Panc1 (cell line): ENCODE data around the gene DUSP8. TPM values are rescaled to one million over a fixed set of nuclear protein-coding genes. Genes with fewer than 3 reads are reported as not detected.
A peak's percentile ranks its signal among the peaks of the same experiment; 100 is the strongest.

ENCODE experiments used
- ATAC-seq: fragments of 200-7000 bp; cut with Tn5 transposase; 2 replicates; pipeline ENCODE4 v1.9.1; 2020; ENCODE audit warnings: mild to moderate bottlenecking, moderate library complexity
- BruUV-seq: library from RNA; stranded (reverse); fragments of 400-500 nt; replicated peaks from 2 replicates; lab custom pipeline; 2021; lab: Mats Ljungman, UMichigan
- CTCF ChIA-PET: fragments of 300-600 bp; sonication (Branson Sonifier 250); formaldehyde crosslinking; loops from one replicate; lab custom pipeline; 2022; ENCODE audit warnings: antibody characterized with exemption; lab: Charles Lee
- POLR2A ChIA-PET: fragments of 300-600 bp; sonication (Branson Sonifier 250); formaldehyde crosslinking; loops from one replicate; lab custom pipeline; 2022; ENCODE audit warnings: antibody characterized with exemption; lab: Charles Lee
- DNase-seq: peaks from one replicate; pipeline ENCODE4 v3.0.0-alpha.2; 2010; ENCODE audit warnings: low read depth, low spot score
- H3K27ac ChIP-seq: 2 replicates; pipeline ENCODE4 v1.5.1; 2011; ENCODE audit warnings: mild to moderate bottlenecking, low read length, inconsistent platforms
- H3K27me3 ChIP-seq: fragments of 200-500 bp; sonication (Bioruptor generic); 2 replicates; pipeline ENCODE4 v1.6.0; 2014; ENCODE audit warnings: low read length, inconsistent platforms; ENCODE audit not compliant: control insufficient read depth, insufficient read depth
- H3K36me3 ChIP-seq: fragments of 200-500 bp; sonication (Bioruptor generic); 2 replicates; pipeline ENCODE4 v1.5.1; 2014; ENCODE audit warnings: inconsistent platforms, mild to moderate bottlenecking, low read length, moderate library complexity; ENCODE audit not compliant: control insufficient read depth, insufficient read depth
- H3K4me1 ChIP-seq: 2 replicates; pipeline ENCODE4 v1.5.1; 2011; ENCODE audit warnings: inconsistent platforms, mild to moderate bottlenecking, low read length, moderate library complexity; ENCODE audit not compliant: control insufficient read depth, insufficient read depth
- H3K4me3 ChIP-seq, 2 experiments: 2 replicates each; pipeline ENCODE4 v1.5.1; 2011 to 2012; ENCODE audit warnings: low read depth in 2 of 2, low read length in 2 of 2, mild to moderate bottlenecking in 2 of 2, inconsistent platforms in 1 of 2, moderate library complexity in 1 of 2
- H3K9me3 ChIP-seq: fragments of 200-500 bp; sonication (Bioruptor generic); 2 replicates; pipeline ENCODE4 v1.5.1; 2014; ENCODE audit warnings: low read depth, mild to moderate bottlenecking, inconsistent platforms, low read length, moderate library complexity; ENCODE audit not compliant: control insufficient read depth, insufficient read depth
- CTCF ChIP-seq: fragments of 450-650 bp; IDR thresholded peaks from 2 replicates; pipeline ENCODE4 v1.5.1; 2017; ENCODE audit warnings: mild to moderate bottlenecking
- POLR2AphosphoS5 ChIP-seq: IDR thresholded peaks from 2 replicates; pipeline ENCODE4 v1.6.1; 2012; ENCODE audit warnings: mild to moderate bottlenecking, low read depth, low read length, moderate library complexity
- REST ChIP-seq, 2 experiments: IDR thresholded peaks; 2 replicates each; pipeline ENCODE4 v1.6.1; 2011 to 2012; ENCODE audit warnings: low read depth in 2 of 2, control low read depth in 1 of 2, low read length in 1 of 2, mild to moderate bottlenecking in 1 of 2, moderate library complexity in 1 of 2; ENCODE audit not compliant: insufficient read depth in 1 of 2
- SIN3A ChIP-seq: IDR thresholded peaks from 2 replicates; pipeline ENCODE4 v1.6.1; 2012; ENCODE audit warnings: low read depth, mild to moderate bottlenecking, low read length, moderate library complexity, borderline replicate concordance; ENCODE audit not compliant: insufficient read depth
- in situ Hi-C: cut with HindIII; loops from 2 replicates; pipeline ENCODE4 v1.10.0; 2016; ENCODE audit warnings: low sequenced_read_pairs, low pct_unique_long_range_greater_than_20kb
- intact Hi-C: fragments of 100-400 bp; cut with micrococcal nuclease; formaldehyde crosslinking; loops from one replicate; pipeline ENCODE4 v1.10.0; 2022; ENCODE audit not compliant: unreplicated experiment
- total RNA-seq: library from RNA; stranded (reverse); gene quantifications from one replicate; pipeline ENCODE4 v1.2.1, GENCODE V29; 2021; ENCODE audit not compliant: unreplicated experiment

The DUSP8 gene
- total RNA-seq, 1 experiment from 2014 or later: 5.5 TPM

GRCh38 chr11:1559111-1559951, 12.7 kb downstream of the DUSP8 start:
- no peaks in the 10 kb centered on the region for H3K36me3 ChIP-seq
- CTCF ChIA-PET: interaction anchor here (0.6 to 2.6 kb wide), 3 partner anchors 13 to 15 kb away, joined by 3 to 11 read pairs (median 10); partner anchors contain the start of gene DUSP8
- POLR2A ChIA-PET: no interaction called here
- BruUV-seq: no TSS peak
- peak overlapping the region; percentile 1; the same call in 1 of the 2 replicates for H3K27ac ChIP-seq
- H3K27me3 ChIP-seq: no peaks in the 10 kb centered on the region
- H3K4me3 ChIP-seq: 0 out of 4 replicates have a peak overlapping the region, but pooled peaks of 1 of the 2 experiments have one; percentile 4
- no peak for TF ChIP-seq SIN3A
- TF ChIP-seq REST (IDR thresholded peaks at IDR 0.05; ENCODE audit: insufficient read depth in 1 of 2, low read depth in 2 of 2, low read length in 1 of 2): 0 out of 4 replicates have a peak, but pooled peaks of 1 of the 2 experiments have one; percentile 25
- TF ChIP-seq POLR2AphosphoS5: no peak
- TF ChIP-seq CTCF: no peak
- ATAC-seq (peak; percentile 55), DNase-seq (peak; percentile 50)
- peaks cover 17% of the 10 kb centered on the region for H3K4me1 ChIP-seq
- in situ Hi-C loops: no loop called here
- no peaks in the 10 kb centered on the region for H3K9me3 ChIP-seq
- intact Hi-C loops: no loop called here

- no TSS peak for BruUV-seq
- intact Hi-C loops: no loop called here
These were observed 13.3 kb downstream of the DUSP8 start for GRCh38 chr11:1558775-1559110.

More at GRCh38 chr11:1558775-1559110, 13.3 kb downstream of the DUSP8 start:
- DNase-seq (no peak), ATAC-seq (no peak; the same call in 1 of the 2 replicates)
- Histone ChIP-seq H3K9me3 (no peaks in the 10 kb centered on the region), H3K36me3 (no peaks in the 10 kb centered on the region), H3K27me3 (no peaks in the 10 kb centered on the region), H3K27ac (peak overlapping the region; percentile 1; the same call in 1 of the 2 replicates), H3K4me3 (no peak overlapping the region), H3K4me1 (peaks cover 17% of the 10 kb centered on the region)
- ChIA-PET POLR2A (no interaction called here), CTCF (interaction anchor here (1.3 to 2.6 kb wide), 2 partner anchors 12 to 15 kb away, joined by 6 to 11 read pairs; no protein-coding TSS in a partner anchor)
- no peak for TF ChIP-seq SIN3A
- no peak for TF ChIP-seq REST (IDR thresholded peaks at IDR 0.05; ENCODE audit: insufficient read depth in 1 of 2, low read depth in 2 of 2, low read length in 1 of 2)
- no peak for TF ChIP-seq POLR2AphosphoS5
- in situ Hi-C loops: no loop called here
